Measurements from ENCODE around the gene IRAG1.

Gene IRAG1

GRCh38 chr11:10645212-10645795, 48.3 kb downstream of the IRAG1 start:
- no peak for DNase-seq (ENCODE audit: low read depth)
